Keratinocyte (primary cell): ENCODE measurements around the gene OLFML3. TPM values are rescaled to one million over a fixed set of nuclear protein-coding genes. Genes with fewer than 3 reads are reported as not detected.

Source experiments
- DNase-seq: peaks from one replicate; pipeline ENCODE4 v3.0.0-alpha.2; 2011; ENCODE audit warnings: low read depth, missing footprints, low spot score
- FAIRE-seq: peaks from 2 replicates; lab custom pipeline; 2011; peaks lifted over from hg19 to GRCh38; lab: Jason Lieb, UNC
- H2AFZ ChIP-seq: 2 replicates; pipeline ENCODE4 v1.6.0; 2012; ENCODE audit warnings: low read length, control low read depth, inconsistent platforms; ENCODE audit not compliant: control insufficient read depth
- H3K27ac ChIP-seq: 2 replicates; pipeline ENCODE4 v1.5.1; 2011; ENCODE audit warnings: low read length; ENCODE audit not compliant: control insufficient read depth, insufficient read depth
- H3K27me3 ChIP-seq: 3 replicates; pipeline ENCODE4 v1.6.0; 2011; ENCODE audit warnings: low read length; ENCODE audit not compliant: control insufficient read depth, insufficient read depth; ENCODE audit errors: extremely low read depth
- H3K36me3 ChIP-seq, 2 experiments: 2 replicates in 1 of 2; 3 replicates in 1 of 2; pipeline ENCODE4 v1.5.1; 2011; ENCODE audit warnings: low read length in 2 of 2, mild to moderate bottlenecking in 1 of 2; ENCODE audit not compliant: control insufficient read depth in 2 of 2, insufficient read depth in 2 of 2; ENCODE audit errors: extremely low read depth in 1 of 2
- H3K4me1 ChIP-seq: 3 replicates; pipeline ENCODE4 v1.5.1; 2011; ENCODE audit warnings: low read length; ENCODE audit not compliant: control insufficient read depth, insufficient read depth; ENCODE audit errors: extremely low read depth
- H3K4me2 ChIP-seq: 3 replicates; pipeline ENCODE4 v1.6.0; 2011; ENCODE audit warnings: low read depth, low read length; ENCODE audit not compliant: control insufficient read depth, insufficient read depth; ENCODE audit errors: extremely low read depth
- H3K4me3 ChIP-seq, 3 experiments: fragments of 200-600 bp in 1 of 3; sonication (generic) in 1 of 3; 2 replicates in 2 of 3; 3 replicates in 1 of 3; pipeline ENCODE4 v1.5.1; 2011 to 2016; ENCODE audit warnings: low read length in 3 of 3, mild to moderate bottlenecking in 3 of 3, control low read depth in 2 of 3, inconsistent platforms in 1 of 3, low read depth in 1 of 3, mixed read lengths in 1 of 3, mixed run types in 1 of 3, moderate library complexity in 1 of 3; ENCODE audit not compliant: control insufficient read depth in 2 of 3, insufficient read depth in 2 of 3; ENCODE audit errors: extremely low read depth in 1 of 3
- H3K79me2 ChIP-seq: 2 replicates; pipeline ENCODE4 v1.6.0; 2012; ENCODE audit warnings: low read length; ENCODE audit not compliant: control insufficient read depth, insufficient read depth
- H3K9ac ChIP-seq: 3 replicates; pipeline ENCODE4 v1.6.0; 2011; ENCODE audit warnings: low read length; ENCODE audit not compliant: control insufficient read depth, insufficient read depth; ENCODE audit errors: extremely low read depth
- H3K9me1 ChIP-seq: 3 replicates; pipeline ENCODE4 v1.6.0; 2011; ENCODE audit warnings: low read length; ENCODE audit not compliant: control insufficient read depth, insufficient read depth; ENCODE audit errors: extremely low read depth
- H3K9me3 ChIP-seq: 2 replicates; pipeline ENCODE4 v1.5.1; 2012; ENCODE audit warnings: low read depth, low read length; ENCODE audit not compliant: control insufficient read depth
- H4K20me1 ChIP-seq: 3 replicates; pipeline ENCODE4 v1.6.0; 2011; ENCODE audit warnings: low read length; ENCODE audit not compliant: control insufficient read depth, insufficient read depth; ENCODE audit errors: extremely low read depth
- CTCF ChIP-seq, 3 experiments: IDR thresholded peaks in 1 of 3; conservative IDR thresholded peaks in 1 of 3; optimal IDR thresholded peaks in 1 of 3; 2 replicates in 2 of 3; 3 replicates in 1 of 3; pipeline versions ENCODE3 to v1.5.1; 2011; ENCODE audit warnings: low read length in 3 of 3, mild to moderate bottlenecking in 3 of 3, moderate library complexity in 2 of 3, control low read depth in 1 of 3, inconsistent platforms in 1 of 3; ENCODE audit not compliant: insufficient read depth in 2 of 3; ENCODE audit errors: extremely low read depth in 1 of 3
- EZH2 ChIP-seq: IDR thresholded peaks from one replicate; pipeline ENCODE4 v1.6.1; 2012; ENCODE audit warnings: inconsistent platforms, mild to moderate bottlenecking, low read length, moderate library complexity
- dilution Hi-C: fragments of 300-500 bp; cut with MboI; formaldehyde crosslinking; loops from one replicate; pipeline ENCODE4 v1.7.0; 2020; ENCODE audit warnings: low sequenced_read_pairs; ENCODE audit not compliant: extremely low pct_ligation_motif_present
- polyA plus RNA-seq, 5 experiments: library from polyadenylated mRNA; depleted of rRNA in 3 of 5; stranded (reverse) in 3 of 5; stranded (forward) in 1 of 5; unstranded in 1 of 5; fragments of >200 nt; gene quantifications; 1 replicate in 1 of 5; 2 replicates in 3 of 5; 3 replicates in 1 of 5; pipeline versions ENCODE4 v1.2.1 to v1.2.3, GENCODE V29; 2011 to 2012; ENCODE audit warnings: missing spikeins in 2 of 5, low read depth in 1 of 5, low replicate concordance in 1 of 5

Gene OLFML3
- polyA plus RNA-seq, 1 donor (not counting 4 experiments of a cell fraction or from before 2014, with no cell fraction given), result 4.4 TPM

GRCh38 chr1:113987259-113987658, 8.0 kb downstream of the OLFML3 start:
- Histone ChIP-seq H3K9ac (no peak overlapping the region), H3K79me2 (no peaks in the 10 kb centered on the region), H3K9me1 (no peaks in the 10 kb centered on the region), H3K4me2 (no peak overlapping the region), H2AFZ (no peak overlapping the region), H3K36me3 (no peaks in the 10 kb centered on the region), H3K27ac (no peak overlapping the region), H3K4me3 (no peak overlapping the region), H3K27me3 (no peaks in the 10 kb centered on the region), H3K4me1 (peaks cover 2% of the 10 kb centered on the region), H4K20me1 (no peaks in the 10 kb centered on the region), H3K9me3 (no peaks in the 10 kb centered on the region)
- dilution Hi-C loops, result no loop called here
- FAIRE-seq (no peak), DNase-seq (no peak)
- TF ChIP-seq EZH2 (no peak), CTCF (optimal IDR thresholded peaks at IDR 0.05 in 1 of 3, IDR thresholded peaks at IDR 0.05 in 1 of 3, conservative IDR thresholded peaks at IDR 0.05 in 1 of 3; ENCODE audit: extremely low read depth in 1 of 3, insufficient read depth in 2 of 3, low read length in 3 of 3) (no peak)

- DNase-seq, result no peak
- TF ChIP-seq CTCF (optimal IDR thresholded peaks at IDR 0.05 in 1 of 3, IDR thresholded peaks at IDR 0.05 in 1 of 3, conservative IDR thresholded peaks at IDR 0.05 in 1 of 3; ENCODE audit: extremely low read depth in 1 of 3, insufficient read depth in 2 of 3, low read length in 3 of 3) (no peak), EZH2 (no peak)
- Histone ChIP-seq H2AFZ (no peak overlapping the region), H3K9me1 (no peaks in the 10 kb centered on the region), H3K4me2 (no peak overlapping the region), H3K36me3 (no peaks in the 10 kb centered on the region), H3K4me3 (no peak overlapping the region), H3K9ac (no peak overlapping the region), H3K4me1 (no peaks in the 10 kb centered on the region), H3K27ac (no peak overlapping the region), H3K9me3 (peaks cover 2% of the 10 kb centered on the region), H3K79me2 (no peaks in the 10 kb centered on the region), H4K20me1 (no peaks in the 10 kb centered on the region), H3K27me3 (no peaks in the 10 kb centered on the region)
- dilution Hi-C loops, result no loop called here
- no peak for FAIRE-seq
Observed at GRCh38 chr1:113990530-113990929, 11.3 kb downstream of the OLFML3 start.
